ENCODE measurements around the gene MTFR1L.

DNA sequence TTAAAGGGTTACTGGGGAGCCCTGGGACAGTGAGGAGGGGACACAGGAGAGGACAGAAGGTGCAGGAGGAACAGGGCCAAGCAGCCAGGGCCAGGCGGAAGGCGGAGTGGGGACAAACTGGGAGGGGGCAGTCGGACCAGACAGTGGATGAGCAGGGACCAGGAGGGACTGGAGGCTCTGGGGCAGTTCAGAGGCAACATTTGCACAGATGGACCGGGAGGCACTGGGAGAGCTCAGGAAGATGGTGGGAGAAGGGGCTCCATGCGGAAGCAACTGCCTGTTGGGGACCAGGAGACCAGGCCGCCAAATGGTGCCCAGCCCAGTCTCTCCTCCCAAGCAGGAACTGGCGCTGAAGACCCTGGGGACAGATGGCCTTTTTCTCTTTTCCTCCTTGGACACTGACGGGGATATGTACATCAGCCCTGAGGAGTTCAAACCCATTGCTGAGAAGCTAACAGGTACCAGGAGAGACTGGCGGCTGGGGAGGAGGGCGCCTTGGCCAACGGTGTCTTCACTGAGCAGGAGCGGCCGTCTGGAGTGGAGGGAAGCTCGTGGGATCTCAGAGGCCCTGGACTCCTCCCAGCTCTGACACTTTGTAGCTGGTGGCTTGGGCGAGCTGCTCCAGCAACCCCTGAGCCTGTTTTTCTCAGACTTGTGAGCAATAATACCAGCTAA, 18.9 kb upstream of the MTFR1L start:
- TF ChIP-seq, protein P1, sequence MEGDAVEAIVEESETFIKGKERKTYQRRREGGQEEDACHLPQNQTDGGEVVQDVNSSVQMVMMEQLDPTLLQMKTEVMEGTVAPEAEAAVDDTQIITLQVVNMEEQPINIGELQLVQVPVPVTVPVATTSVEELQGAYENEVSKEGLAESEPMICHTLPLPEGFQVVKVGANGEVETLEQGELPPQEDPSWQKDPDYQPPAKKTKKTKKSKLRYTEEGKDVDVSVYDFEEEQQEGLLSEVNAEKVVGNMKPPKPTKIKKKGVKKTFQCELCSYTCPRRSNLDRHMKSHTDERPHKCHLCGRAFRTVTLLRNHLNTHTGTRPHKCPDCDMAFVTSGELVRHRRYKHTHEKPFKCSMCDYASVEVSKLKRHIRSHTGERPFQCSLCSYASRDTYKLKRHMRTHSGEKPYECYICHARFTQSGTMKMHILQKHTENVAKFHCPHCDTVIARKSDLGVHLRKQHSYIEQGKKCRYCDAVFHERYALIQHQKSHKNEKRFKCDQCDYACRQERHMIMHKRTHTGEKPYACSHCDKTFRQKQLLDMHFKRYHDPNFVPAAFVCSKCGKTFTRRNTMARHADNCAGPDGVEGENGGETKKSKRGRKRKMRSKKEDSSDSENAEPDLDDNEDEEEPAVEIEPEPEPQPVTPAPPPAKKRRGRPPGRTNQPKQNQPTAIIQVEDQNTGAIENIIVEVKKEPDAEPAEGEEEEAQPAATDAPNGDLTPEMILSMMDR (optimal IDR thresholded peaks at IDR 0.05 in 1 of 3, IDR thresholded peaks at IDR 0.05 in 1 of 3, conservative IDR thresholded peaks at IDR 0.05 in 1 of 3; ENCODE audit: extremely low read depth in 1 of 3, insufficient read depth in 2 of 3, low read length in 3 of 3), result no peak
- no peak for TF ChIP-seq EZH2 (IDR thresholded peaks at IDR 0.05; ENCODE audit: low read length)
